HepG2 (cell line): ENCODE data around the gene DLL4. TPM values are rescaled to one million over a fixed set of nuclear protein-coding genes. Genes with fewer than 3 reads are reported as not detected.

Source experiments
- ATAC-seq: fragments of 200-7000 bp; cut with Tn5 transposase; 3 replicates; pipeline ENCODE4 v1.9.1; 2020; ENCODE audit warnings: mild to moderate bottlenecking, moderate library complexity
- BruUV-seq: library from RNA; stranded (reverse); fragments of 400-500 nt; replicated peaks from 2 replicates; lab custom pipeline; 2021; lab: Mats Ljungman, UMichigan
- CTCF ChIA-PET: fragments of 300-600 bp; formaldehyde crosslinking; extraction: SDS; loops from one replicate; lab custom pipeline; 2021; ENCODE audit warnings: low total read pairs, inconsistent platforms, low intra/inter-chr PET ratio; lab: Yijun Ruan, JAX
- POLR2A ChIA-PET: fragments of 350-600 bp; sonication (Branson Sonifier 250); formaldehyde crosslinking; loops from one replicate; lab custom pipeline; 2020; ENCODE audit warnings: antibody characterized with exemption, inconsistent platforms; lab: Yijun Ruan, JAX
- DNase-seq: peaks from one replicate; pipeline ENCODE4 v3.0.0-alpha.2; 2015; ENCODE audit warnings: low spot score
- FAIRE-seq: peaks from 3 replicates; lab custom pipeline; 2011; peaks lifted over from hg19 to GRCh38; lab: Jason Lieb, UNC
- H2AFZ ChIP-seq: one replicate; pipeline ENCODE4 v1.6.1; 2011; ENCODE audit warnings: low read length, inconsistent platforms
- H3K27ac ChIP-seq: fragments of 300-600 bp; 3 replicates; pipeline ENCODE4 v1.8.0; 2011; ENCODE audit warnings: mixed run types, mild to moderate bottlenecking, mixed read lengths, low read length, inconsistent platforms; ENCODE audit not compliant: insufficient read depth; ENCODE audit errors: extremely low read length
- H3K27me3 ChIP-seq, 2 experiments: fragments of 200-600 bp in 1 of 2; 2 replicates in 1 of 2; 3 replicates in 1 of 2; pipeline versions ENCODE4 v1.6.0 to v1.8.0; 2011; ENCODE audit warnings: low read length in 2 of 2, mild to moderate bottlenecking in 2 of 2, moderate library complexity in 2 of 2, inconsistent platforms in 1 of 2; ENCODE audit not compliant: insufficient read depth in 2 of 2, control insufficient read depth in 1 of 2
- H3K36me3 ChIP-seq, 2 experiments: fragments of 200-600 bp in 1 of 2; replicated peaks in 1 of 2; 2 replicates in 1 of 2; 3 replicates in 1 of 2; pipeline versions ENCODE4 v1.5.1 to v1.8.0; 2011; ENCODE audit warnings: low read length in 2 of 2, inconsistent platforms in 1 of 2; ENCODE audit not compliant: insufficient read depth in 2 of 2, control insufficient read depth in 1 of 2
- H3K4me1 ChIP-seq: 2 replicates; pipeline ENCODE4 v1.5.1; 2012; ENCODE audit warnings: low read length, inconsistent platforms; ENCODE audit not compliant: insufficient read depth
- H3K4me2 ChIP-seq: 2 replicates; pipeline ENCODE4 v1.6.0; 2011; ENCODE audit warnings: low read depth, low read length, inconsistent platforms
- H3K4me3 ChIP-seq, 3 experiments: fragments of 200-600 bp in 1 of 3; sonication (generic), shearing (Covaris generic) in 1 of 3; replicated peaks in 1 of 3; 2 replicates each; pipeline ENCODE4 v1.5.1; 2011 to 2016; ENCODE audit warnings: low read length in 3 of 3, inconsistent platforms in 2 of 3, low read depth in 2 of 3, mild to moderate bottlenecking in 2 of 3, control low read depth in 1 of 3, mixed read lengths in 1 of 3; ENCODE audit not compliant: insufficient read depth in 1 of 3
- H3K79me2 ChIP-seq: one replicate; pipeline ENCODE4 v1.6.1; 2011; ENCODE audit warnings: low read length, inconsistent platforms; ENCODE audit not compliant: insufficient read depth
- H3K9ac ChIP-seq: 2 replicates; pipeline ENCODE4 v1.6.0; 2011; ENCODE audit warnings: mild to moderate bottlenecking, low read depth, low read length, inconsistent platforms; ENCODE audit not compliant: insufficient read depth
- H3K9me3 ChIP-seq: 2 replicates; pipeline ENCODE4 v1.5.1; 2012; ENCODE audit warnings: mild to moderate bottlenecking, low read length
- H4K20me1 ChIP-seq: 2 replicates; pipeline ENCODE4 v1.6.0; 2011; ENCODE audit warnings: inconsistent platforms, mild to moderate bottlenecking, low read length, moderate library complexity; ENCODE audit not compliant: insufficient read depth
- FLYWCH1 ChIP-seq: sonication (generic); formaldehyde crosslinking; IDR thresholded peaks from 2 replicates; pipeline ENCODE4 v1.8.1; 2023; ENCODE audit warnings: mild to moderate bottlenecking, missing genetic modification reagents
- KAT7 ChIP-seq: IDR thresholded peaks from 2 replicates; pipeline ENCODE4 v1.6.1; 2018; ENCODE audit warnings: borderline replicate concordance, missing compliant biosample characterization
- MED8 ChIP-seq: sonication (generic); formaldehyde crosslinking; IDR thresholded peaks from 2 replicates; pipeline ENCODE4 v1.8.1; 2023; ENCODE audit warnings: mild to moderate bottlenecking, missing genetic modification reagents; ENCODE audit not compliant: insufficient replicate concordance
- MIER3 ChIP-seq: IDR thresholded peaks from 2 replicates; pipeline ENCODE4 v1.6.1; 2016; ENCODE audit warnings: missing compliant biosample characterization, borderline replicate concordance
- PHF5A ChIP-seq: IDR thresholded peaks from one replicate; pipeline ENCODE4 v1.6.1; 2018; ENCODE audit warnings: low read depth, missing genetic modification reagents; ENCODE audit not compliant: unreplicated experiment
- SNAPC5 ChIP-seq: sonication (generic); formaldehyde crosslinking; IDR thresholded peaks from 2 replicates; pipeline ENCODE4 v1.8.1; 2023; ENCODE audit warnings: mild to moderate bottlenecking, missing genetic modification reagents, borderline replicate concordance
- YY1 ChIP-seq: IDR thresholded peaks from 2 replicates; pipeline ENCODE4 v1.6.1; 2011; ENCODE audit warnings: low read length, low read depth, moderate library complexity, mild to moderate bottlenecking; ENCODE audit not compliant: insufficient read depth, insufficient replicate concordance
- ZBTB37 ChIP-seq: sonication (generic); formaldehyde crosslinking; IDR thresholded peaks from 2 replicates; pipeline ENCODE4 v1.4.0; 2020; ENCODE audit warnings: mild to moderate bottlenecking, missing genetic modification reagents
- ZNF512B ChIP-seq: sonication (generic); formaldehyde crosslinking; IDR thresholded peaks from 2 replicates; pipeline ENCODE4 v1.5.1; 2020; ENCODE audit warnings: missing genetic modification reagents, mild to moderate bottlenecking, borderline replicate concordance
- WGBS: methylation state at CpG from one replicate; pipeline ENCODE4 v1.1.6; 2017; ENCODE audit warnings: low lambda C conversion rate; 5-methylcytosine and 5-hydroxymethylcytosine counted together
- in situ Hi-C: cut with HindIII; loops from 2 replicates; pipeline ENCODE4 v1.10.0; 2017; ENCODE audit warnings: low pct_unique_long_range_greater_than_20kb; ENCODE audit not compliant: extremely low pct_ligation_motif_present
- intact Hi-C: fragments of 100-400 bp; cut with micrococcal nuclease; formaldehyde crosslinking; loops from one replicate; pipeline ENCODE4 v1.10.0; 2022; ENCODE audit not compliant: unreplicated experiment
- polyA plus RNA-seq, 8 experiments: library from polyadenylated mRNA; depleted of rRNA in 3 of 8; stranded (reverse) in 7 of 8; unstranded in 1 of 8; fragments of >200 nt; fragmentation: Illumina TruSeq in 4 of 8; extraction: Trizol in 4 of 8; gene quantifications; 2 replicates each; pipeline versions ENCODE4 v1.2.1 to v1.2.3, GENCODE V29; 2011 to 2016; ENCODE audit warnings: low read depth in 4 of 8, missing spikeins in 1 of 8, mixed read lengths in 1 of 8; ENCODE audit not compliant: insufficient read depth in 1 of 8
- total RNA-seq, 5 experiments: library from RNA; depleted of rRNA; stranded (reverse); fragments of >200 nt; fragmentation: Illumina TruSeq; extraction: Trizol; gene quantifications; 2 replicates each; pipeline ENCODE4 v1.2.3, GENCODE V29; 2016; ENCODE audit warnings: low read depth in 1 of 5

The DLL4 gene
- total and polyA plus RNA-seq, 2 of the 13 experiments (the other 11 are each of a cell fraction or from before 2014, with no cell fraction given), result 0.20 to 0.25 TPM

- TF ChIP-seq PHF5A (no peak), ZNF512B (no peak), YY1 (no peak)
- TF ChIP-seq, all 625 proteins: peak for 0
These were observed 14.0 kb upstream of the DLL4 start (continued) for GRCh38 chr15:40915116-40915661.

GRCh38 chr15:40915679-40916078 lies 13.5 kb upstream of the DLL4 start:
- intact Hi-C loops, result no loop called here
- in situ Hi-C loops, result no loop called here
- no peak overlapping the region for H2AFZ ChIP-seq
- no peaks in the 10 kb centered on the region for H3K36me3 ChIP-seq
- no peak overlapping the region for H3K27ac ChIP-seq
- no peak for TF ChIP-seq KAT7 (CRISPR knock-in tag)
- TF ChIP-seq MED8, result no peak
- TF ChIP-seq MIER3 (CRISPR knock-in tag), result no peak
- no peak for TF ChIP-seq ZBTB37 (CRISPR knock-in tag)
- no peak for TF ChIP-seq FLYWCH1
- TF ChIP-seq SNAPC5 (CRISPR knock-in tag), result no peak
- peaks cover 70% of the 10 kb centered on the region for H3K4me1 ChIP-seq
- H3K27me3 ChIP-seq, result peaks cover 0 to 24% of the 10 kb centered on the region in 2 experiments; a peak in 3 of 5 replicates
- no peaks in the 10 kb centered on the region for H3K9me3 ChIP-seq
- ChIA-PET POLR2A (interaction anchor here (1.0 to 1.3 kb wide), 2 partner anchors 16 to 200 kb away, joined by 3 read pairs; partner anchors contain the start of gene INO80), CTCF (no interaction called here)
- BruUV-seq, result no TSS peak
- no peaks in the 10 kb centered on the region for H4K20me1 ChIP-seq
- 0% methylated on average over 4 of the region's 6 CpGs for WGBS
- DNase-seq (no peak), FAIRE-seq (no peak), ATAC-seq (no peak)
- no peaks in the 10 kb centered on the region for H3K79me2 ChIP-seq
- H3K4me2 ChIP-seq, result no peak overlapping the region
- no peak overlapping the region; a peak in 1 of 6 replicates for H3K4me3 ChIP-seq
- no peak overlapping the region for H3K9ac ChIP-seq
